K562 (cell line): ENCODE measurements around the gene KIRREL1. TPM values are rescaled to one million over a fixed set of nuclear protein-coding genes. Genes with fewer than 3 reads are reported as not detected.

Source experiments
- ATAC-seq: fragments of 200-7000 bp; cut with Tn5 transposase; 3 replicates; pipeline ENCODE4 v1.9.1; 2020; ENCODE audit warnings: moderate library complexity
- BruUV-seq: library from RNA; stranded (reverse); fragments of 400-500 nt; replicated peaks from 2 replicates; lab custom pipeline; 2021; lab: Mats Ljungman, UMichigan
- CTCF ChIA-PET: fragments of 300-600 bp; formaldehyde crosslinking; extraction: SDS; loops from one replicate; lab custom pipeline; 2021; ENCODE audit warnings: low intra/inter-chr PET ratio; lab: Yijun Ruan, JAX
- POLR2A ChIA-PET: fragments of 300-600, 350-650 bp; sonication (Branson Sonifier 250); formaldehyde crosslinking; extraction: SDS; loops from one replicate; lab custom pipeline; 2021; ENCODE audit warnings: antibody characterized with exemption, inconsistent platforms; lab: Yijun Ruan, JAX
- DNase-seq, 4 experiments: peaks; one replicate each; pipeline versions ENCODE4 v3.0.0 to v3.0.0-alpha.2; 2011 to 2018; ENCODE audit warnings: low spot score in 3 of 4, mixed read lengths in 3 of 4; ENCODE audit errors: extremely low read depth in 1 of 4
- FAIRE-seq: peaks from 2 replicates; lab custom pipeline; 2011; peaks lifted over from hg19 to GRCh38; lab: Jason Lieb, UNC
- H2AFZ ChIP-seq: 2 replicates; pipeline ENCODE4 v1.6.0; 2011; ENCODE audit warnings: low read depth, low read length, control low read depth, inconsistent platforms
- H3K27ac ChIP-seq: fragments of 200-600 bp; 3 replicates; pipeline ENCODE4 v1.8.0; 2011; ENCODE audit warnings: low read depth, mild to moderate bottlenecking, control low read depth, inconsistent platforms, low read length, moderate library complexity, mixed read lengths; ENCODE audit errors: extremely low read depth
- H3K27me3 ChIP-seq, 2 experiments: fragments of 300-600 bp in 1 of 2; 2 replicates in 1 of 2; 3 replicates in 1 of 2; pipeline versions ENCODE4 v1.6.0 to v1.8.0; 2011; ENCODE audit warnings: inconsistent platforms in 2 of 2, low read length in 2 of 2, mild to moderate bottlenecking in 1 of 2, mixed read lengths in 1 of 2, moderate library complexity in 1 of 2; ENCODE audit not compliant: control insufficient read depth in 2 of 2, insufficient read depth in 2 of 2
- H3K36me3 ChIP-seq: fragments of 300-600 bp; 3 replicates; pipeline ENCODE4 v1.8.0; 2011; ENCODE audit warnings: mild to moderate bottlenecking, low read length, inconsistent platforms; ENCODE audit not compliant: control insufficient read depth, insufficient read depth
- H3K4me1 ChIP-seq, 2 experiments: fragments of 200-600 bp in 1 of 2; replicated peaks in 1 of 2; 2 replicates in 1 of 2; 3 replicates in 1 of 2; pipeline versions ENCODE4 v1.5.1 to v1.8.0; 2011; ENCODE audit warnings: inconsistent platforms in 2 of 2, low read length in 2 of 2, mild to moderate bottlenecking in 1 of 2, mixed read lengths in 1 of 2, moderate library complexity in 1 of 2; ENCODE audit not compliant: control insufficient read depth in 2 of 2, insufficient read depth in 2 of 2
- H3K4me2 ChIP-seq: 2 replicates; pipeline ENCODE4 v1.6.1; 2011; ENCODE audit warnings: low read length, control low read depth, inconsistent platforms, mixed read lengths; ENCODE audit not compliant: insufficient read depth
- H3K4me3 ChIP-seq: fragments of 200-600 bp; sonication (generic), shearing (Covaris generic); 2 replicates; pipeline ENCODE4 v1.5.1; 2016; ENCODE audit warnings: control low read depth, inconsistent platforms
- H3K79me2 ChIP-seq: fragments of 200-600 bp; 3 replicates; pipeline ENCODE4 v1.8.0; 2011; ENCODE audit warnings: low read length, inconsistent platforms; ENCODE audit not compliant: control insufficient read depth, insufficient read depth
- H3K9ac ChIP-seq, 2 experiments: 2 replicates each; pipeline versions ENCODE4 v1.6.0 to v1.6.1; 2011; ENCODE audit warnings: low read depth in 2 of 2, low read length in 2 of 2, control low read depth in 1 of 2, inconsistent platforms in 1 of 2, mild to moderate bottlenecking in 1 of 2, mixed read lengths in 1 of 2; ENCODE audit not compliant: insufficient read depth in 1 of 2
- H3K9me1 ChIP-seq: one replicate; pipeline ENCODE4 v1.6.0; 2011; ENCODE audit warnings: inconsistent platforms, mild to moderate bottlenecking, low read length, moderate library complexity; ENCODE audit not compliant: control insufficient read depth, insufficient read depth
- H3K9me3 ChIP-seq: replicated peaks from 2 replicates; pipeline ENCODE4 v1.5.1; 2011; ENCODE audit warnings: low read depth, low read length, inconsistent platforms; ENCODE audit not compliant: control insufficient read depth, insufficient read depth
- H4K20me1 ChIP-seq: replicated peaks from 2 replicates; pipeline ENCODE4 v1.6.1; 2011; ENCODE audit warnings: low read length, inconsistent platforms, mixed read lengths; ENCODE audit not compliant: control insufficient read depth, insufficient read depth
- ARID3B ChIP-seq: fragments of 250-450 bp; sonication (Bioruptor Pico); IDR thresholded peaks from 2 replicates; pipeline ENCODE4 v1.4.0; 2020; ENCODE audit warnings: borderline replicate concordance
- ASH1L ChIP-seq: fragments of 450-650 bp; IDR thresholded peaks from 2 replicates; pipeline ENCODE4 v1.6.1; 2018; ENCODE audit warnings: borderline replicate concordance, mild to moderate bottlenecking, low read depth; ENCODE audit not compliant: partially characterized antibody
- HES1 ChIP-seq: fragments of 450-650 bp; IDR thresholded peaks from 2 replicates; pipeline ENCODE4 v1.6.1; 2016; ENCODE audit warnings: low read depth, mild to moderate bottlenecking, moderate library complexity
- HMBOX1 ChIP-seq: sonication (generic); IDR thresholded peaks from 2 replicates; pipeline ENCODE4 v1.6.1; 2016
- MYBL2 ChIP-seq, 2 experiments: fragments of 450-650 bp in 1 of 2; sonication (generic) in 1 of 2; formaldehyde crosslinking in 1 of 2; IDR thresholded peaks; 2 replicates each; pipeline versions ENCODE4 v1.6.1 to v1.8.1; 2017 to 2022; ENCODE audit warnings: borderline replicate concordance in 1 of 2, inconsistent platforms in 1 of 2, low read depth in 1 of 2, mild to moderate bottlenecking in 1 of 2, missing genetic modification reagents in 1 of 2, moderate library complexity in 1 of 2
- PCBP1 ChIP-seq: fragments of 200-400 bp; formaldehyde crosslinking; IDR thresholded peaks from 2 replicates; pipeline ENCODE4 v1.6.1; 2018; ENCODE audit warnings: mild to moderate bottlenecking, low read depth, low read length; ENCODE audit not compliant: poor library complexity, severe bottlenecking
- RBM39 ChIP-seq: fragments of 200-400 bp; formaldehyde crosslinking; optimal IDR thresholded peaks from 2 replicates; pipeline ENCODE3; 2018; ENCODE audit warnings: low read depth, low read length
- SRSF3 ChIP-seq: fragments of 200-400 bp; formaldehyde crosslinking; IDR thresholded peaks from 2 replicates; pipeline ENCODE4 v1.6.1; 2016; ENCODE audit warnings: mild to moderate bottlenecking, low read length, moderate library complexity; ENCODE audit not compliant: insufficient read depth
- ZNF695 ChIP-seq: fragments of 450-650 bp; formaldehyde crosslinking; IDR thresholded peaks from 2 replicates; pipeline ENCODE4 v1.4.0; 2020; ENCODE audit warnings: mild to moderate bottlenecking, moderate library complexity
- WGBS: fragments of 100-300 bp; shearing (Covaris generic); methylation state at CpG from one replicate; pipeline ENCODE4 v1.1.6; 2016; ENCODE audit warnings: low coverage, mixed read lengths; ENCODE audit not compliant: insufficient coverage; ENCODE audit errors: missing lambda C conversion rate; 5-methylcytosine and 5-hydroxymethylcytosine counted together
- in situ Hi-C: fragments of 300-500 bp; cut with MboI; formaldehyde crosslinking; loops from 4 replicates; pipeline ENCODE4 v1.15.0; 2018; ENCODE audit warnings: inconsistent platforms, mixed read lengths
- intact Hi-C: fragments of 100-400 bp; cut with micrococcal nuclease; formaldehyde crosslinking; loops from 2 replicates; pipeline ENCODE4 v1.14.2; 2022
- polyA plus RNA-seq, 8 experiments: library from polyadenylated mRNA; depleted of rRNA in 4 of 8; stranded (reverse) in 5 of 8; unstranded in 3 of 8; fragments of >200 nt; fragmentation: Nextera tagmentation in 2 of 8; fragmentation: Illumina TruSeq in 1 of 8; extraction: Ambion mirVana in 2 of 8; extraction: Trizol in 1 of 8; gene quantifications; 2 replicates each; pipeline versions ENCODE4 v1.2.1 to v1.2.3, GENCODE V29; 2011 to 2014; ENCODE audit warnings: inconsistent platforms in 1 of 8, missing spikeins in 1 of 8
- total RNA-seq, 7 experiments: library from RNA; depleted of rRNA in 6 of 7; stranded (reverse); fragments of >200 nt in 6 of 7; fragmentation: Illumina TruSeq in 2 of 7; extraction: Trizol in 2 of 7; gene quantifications; 2 replicates each; pipeline versions ENCODE4 v1.2.1 to v1.2.3, GENCODE V29; 2011 to 2021; ENCODE audit warnings: low replicate concordance in 1 of 7
- TF ChIP-seq, protein P1 (sequence below), 3 experiments: IDR thresholded peaks in 2 of 3; conservative IDR thresholded peaks in 1 of 3; 2 replicates each; pipeline ENCODE4 v1.5.1; 2011 to 2012; ENCODE audit warnings: low read length in 3 of 3, mild to moderate bottlenecking in 3 of 3, control low read depth in 2 of 3, improper control_type of control experiment in 1 of 3, inconsistent platforms in 1 of 3, low read depth in 1 of 3, mixed read lengths in 1 of 3, moderate library complexity in 1 of 3; ENCODE audit not compliant: insufficient read depth in 2 of 3

The KIRREL1 gene
- total and polyA plus RNA-seq, 9 of the 15 experiments (the other 6 are each of a cell fraction or from before 2014, with no cell fraction given): under 0.01 to 0.22 (median 0.03) TPM; not detected in 3

GRCh38 chr1:158126425-158126824, 133.0 kb downstream of the KIRREL1 start:
- CTCF ChIA-PET: no interaction called here
- no peak overlapping the region for H3K4me2 ChIP-seq
- FAIRE-seq (no peak), DNase-seq (no peak), ATAC-seq (no peak)
- no peaks in the 10 kb centered on the region for H3K9me1 ChIP-seq
- no peak overlapping the region for H3K9ac ChIP-seq
- H3K27me3 ChIP-seq: peaks cover 0 to 10% of the 10 kb centered on the region in 2 experiments; a peak in 1 of 5 replicates
- no TSS peak for BruUV-seq
- H4K20me1 ChIP-seq: no peaks in the 10 kb centered on the region
- no peaks in the 10 kb centered on the region for H3K36me3 ChIP-seq
- H2AFZ ChIP-seq: no peak overlapping the region
- in situ Hi-C loops (loop anchor here (10.0 kb wide), 1 partner anchor 952 kb away; no protein-coding TSS in a partner anchor), intact Hi-C loops (no loop called here)
- H3K27ac ChIP-seq: no peak overlapping the region
- H3K4me3 ChIP-seq: no peak overlapping the region
- no peaks in the 10 kb centered on the region for H3K79me2 ChIP-seq
- H3K4me1 ChIP-seq: no peaks in the 10 kb centered on the region; a peak in 1 of 5 replicates
- H3K9me3 ChIP-seq: no peaks in the 10 kb centered on the region
- WGBS: 0% methylated on average over 2 of the region's 2 CpGs
- POLR2A ChIA-PET: interaction anchor here (0.5 kb wide), 1 partner anchor 19 kb away, joined by 3 read pairs; no protein-coding TSS in a partner anchor
- TF ChIP-seq ARID3B: no peak
- no peak for TF ChIP-seq HES1
- TF ChIP-seq MYBL2 (IDR thresholded peaks at IDR 0.05; ENCODE audit: low read depth): no peak
- no peak for TF ChIP-seq MYBL2 (CRISPR knock-in tag; IDR thresholded peaks at IDR 0.05; ENCODE audit: borderline replicate concordance)
- no peak for TF ChIP-seq RBM39
- no peak for TF ChIP-seq ZNF695
- no peak for TF ChIP-seq HMBOX1
- TF ChIP-seq SRSF3: no peak
- TF ChIP-seq, protein P1, sequence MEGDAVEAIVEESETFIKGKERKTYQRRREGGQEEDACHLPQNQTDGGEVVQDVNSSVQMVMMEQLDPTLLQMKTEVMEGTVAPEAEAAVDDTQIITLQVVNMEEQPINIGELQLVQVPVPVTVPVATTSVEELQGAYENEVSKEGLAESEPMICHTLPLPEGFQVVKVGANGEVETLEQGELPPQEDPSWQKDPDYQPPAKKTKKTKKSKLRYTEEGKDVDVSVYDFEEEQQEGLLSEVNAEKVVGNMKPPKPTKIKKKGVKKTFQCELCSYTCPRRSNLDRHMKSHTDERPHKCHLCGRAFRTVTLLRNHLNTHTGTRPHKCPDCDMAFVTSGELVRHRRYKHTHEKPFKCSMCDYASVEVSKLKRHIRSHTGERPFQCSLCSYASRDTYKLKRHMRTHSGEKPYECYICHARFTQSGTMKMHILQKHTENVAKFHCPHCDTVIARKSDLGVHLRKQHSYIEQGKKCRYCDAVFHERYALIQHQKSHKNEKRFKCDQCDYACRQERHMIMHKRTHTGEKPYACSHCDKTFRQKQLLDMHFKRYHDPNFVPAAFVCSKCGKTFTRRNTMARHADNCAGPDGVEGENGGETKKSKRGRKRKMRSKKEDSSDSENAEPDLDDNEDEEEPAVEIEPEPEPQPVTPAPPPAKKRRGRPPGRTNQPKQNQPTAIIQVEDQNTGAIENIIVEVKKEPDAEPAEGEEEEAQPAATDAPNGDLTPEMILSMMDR (IDR thresholded peaks at IDR 0.05 in 2 of 3, conservative IDR thresholded peaks at IDR 0.05 in 1 of 3; ENCODE audit: insufficient read depth in 2 of 3, low read depth in 1 of 3, low read length in 3 of 3): no peak
- TF ChIP-seq PCBP1: no peak
- no peak for TF ChIP-seq ASH1L
